ENCODE data around the gene SBK3.

Gene SBK3

GRCh38 chr19:55543567-55543966, 1.8 kb downstream of the SBK3 start:
- Histone ChIP-seq H3K27ac (no peak overlapping the region), H3K4me1 (peaks cover 42% of the 10 kb centered on the region), H4K20me1 (no peaks in the 10 kb centered on the region), H3K9ac (no peak overlapping the region), H3K4me2 (no peak overlapping the region), H3K4me3 (no peak overlapping the region), H3K9me3 (no peaks in the 10 kb centered on the region), H3K36me3 (no peaks in the 10 kb centered on the region), H3K27me3 (no peaks in the 10 kb centered on the region)
- no peak for TF ChIP-seq Cebpa-rat (IDR thresholded peaks at IDR 0.05)

- Histone ChIP-seq H3K9me3 (no peaks in the 10 kb centered on the region), H3K36me3 (no peaks in the 10 kb centered on the region), H3K27me3 (no peaks in the 10 kb centered on the region), H3K4me1 (peaks cover 31% of the 10 kb centered on the region), H4K20me1 (no peaks in the 10 kb centered on the region), H3K4me2 (no peak overlapping the region), H3K4me3 (no peak overlapping the region), H3K27ac (no peak overlapping the region), H3K9ac (no peak overlapping the region)
- no peak for TF ChIP-seq Cebpa-rat (IDR thresholded peaks at IDR 0.05)
Measured at GRCh38 chr19:55542292-55542855, 3.0 kb downstream of the SBK3 start.

GRCh38 chr19:55541091-55541490, 4.3 kb downstream of the SBK3 start:
- H3K9me3 ChIP-seq: no peaks in the 10 kb centered on the region
- no peak overlapping the region for H3K9ac ChIP-seq

GRCh38 chr19:55540619-55541018, 4.7 kb downstream of the SBK3 start:
- Histone ChIP-seq H3K27me3 (no peaks in the 10 kb centered on the region), H3K9me3 (no peaks in the 10 kb centered on the region), H4K20me1 (no peaks in the 10 kb centered on the region), H3K36me3 (no peaks in the 10 kb centered on the region), H3K27ac (no peak overlapping the region), H3K4me1 (peaks cover 20% of the 10 kb centered on the region), H3K9ac (no peak overlapping the region), H3K4me3 (no peak overlapping the region), H3K4me2 (no peak overlapping the region)
- no peak for TF ChIP-seq Cebpa-rat (IDR thresholded peaks at IDR 0.05)

More at GRCh38 chr19:55541091-55541490, 4.3 kb downstream of the SBK3 start:
- H3K27ac ChIP-seq: no peak overlapping the region
- no peaks in the 10 kb centered on the region for H4K20me1 ChIP-seq
- no peak overlapping the region for H3K4me2 ChIP-seq
- peaks cover 25% of the 10 kb centered on the region for H3K4me1 ChIP-seq
- no peaks in the 10 kb centered on the region for H3K27me3 ChIP-seq
- H3K36me3 ChIP-seq: no peaks in the 10 kb centered on the region
- no peak overlapping the region for H3K4me3 ChIP-seq
- no peak for TF ChIP-seq Cebpa-rat (IDR thresholded peaks at IDR 0.05)

GRCh38 chr19:55539090-55539984, 6.0 kb downstream of the SBK3 start:
- H4K20me1 ChIP-seq: no peaks in the 10 kb centered on the region
- no peak for TF ChIP-seq Cebpa-rat (IDR thresholded peaks at IDR 0.05)
- no peaks in the 10 kb centered on the region for H3K36me3 ChIP-seq
- H3K9ac ChIP-seq: no peak overlapping the region
- H3K27me3 ChIP-seq: no peaks in the 10 kb centered on the region
- peaks cover 7% of the 10 kb centered on the region; the same call in 1 of the 2 replicates for H3K4me1 ChIP-seq
- no peak overlapping the region for H3K4me2 ChIP-seq
- H3K9me3 ChIP-seq: no peaks in the 10 kb centered on the region
- no peak overlapping the region for H3K27ac ChIP-seq
- no peak overlapping the region for H3K4me3 ChIP-seq

GRCh38 chr19:55538132-55538531, 7.2 kb downstream of the SBK3 start:
- no peaks in the 10 kb centered on the region for H4K20me1 ChIP-seq
- H3K36me3 ChIP-seq: no peaks in the 10 kb centered on the region
- H3K4me3 ChIP-seq: no peak overlapping the region
- H3K27me3 ChIP-seq: no peaks in the 10 kb centered on the region
- H3K27ac ChIP-seq: no peak overlapping the region
- no peak for TF ChIP-seq Cebpa-rat (IDR thresholded peaks at IDR 0.05)
- no peaks in the 10 kb centered on the region for H3K9me3 ChIP-seq
- H3K4me2 ChIP-seq: no peak overlapping the region
- 0 out of 2 replicates have a peak, but pooled peaks cover 7% of the 10 kb centered on the region for H3K4me1 ChIP-seq
- no peak overlapping the region for H3K9ac ChIP-seq

- Histone ChIP-seq H4K20me1 (no peaks in the 10 kb centered on the region), H3K27ac (peak overlapping the region; percentile 18; the same call in 1 of the 2 replicates), H3K4me3 (no peak overlapping the region), H3K27me3 (no peaks in the 10 kb centered on the region), H3K9ac (no peak overlapping the region), H3K36me3 (no peaks in the 10 kb centered on the region), H3K4me2 (no peak overlapping the region), H3K9me3 (no peaks in the 10 kb centered on the region), H3K4me1 (0 out of 2 replicates have a peak, but pooled peaks cover 7% of the 10 kb centered on the region)
- no peak for TF ChIP-seq Cebpa-rat (IDR thresholded peaks at IDR 0.05)
Measured at GRCh38 chr19:55537741-55538111, 7.6 kb downstream of the SBK3 start.

- Histone ChIP-seq H3K27ac (peak within 1 kb of the TSS; percentile 18; the same call in 1 of the 2 replicates), H3K4me3 (no peak within 1 kb of the TSS), H3K27me3 (no peaks in the 10 kb centered on the region), H3K9ac (no peak within 1 kb of the TSS), H3K36me3 (no peaks in the 10 kb centered on the region), H3K4me1 (0 out of 2 replicates have a peak, but pooled peaks cover 7% of the 10 kb centered on the region), H4K20me1 (no peaks in the 10 kb centered on the region), H3K9me3 (no peaks in the 10 kb centered on the region), H3K4me2 (no peak within 1 kb of the TSS)
- no peak for TF ChIP-seq Cebpa-rat (IDR thresholded peaks at IDR 0.05)
Measured at GRCh38 chr19:55536951-55537740, 8.2 kb downstream of the SBK3 start, which contains the start of gene SBK2. TSS of gene SBK2 (minus strand) at chr19:55537133. CDS start at chr19:55536294, 839 bp downstream.

GRCh38 chr19:55536366-55536765, 9.0 kb downstream of the SBK3 start:
- Histone ChIP-seq H3K4me2 (no peak overlapping the region), H3K4me1 (peaks cover 8% of the 10 kb centered on the region; the same call in 1 of the 2 replicates), H3K9me3 (no peaks in the 10 kb centered on the region), H4K20me1 (no peaks in the 10 kb centered on the region), H3K9ac (no peak overlapping the region), H3K27ac (no peak overlapping the region), H3K27me3 (no peaks in the 10 kb centered on the region), H3K4me3 (no peak overlapping the region), H3K36me3 (no peaks in the 10 kb centered on the region)
- TF ChIP-seq Cebpa-rat (IDR thresholded peaks at IDR 0.05): no peak

Measured in BLaER1 (cell line).